GM21390 (cell line): Measurements from ENCODE around the gene LEUTX.
"Not testable (repeated sequence)": the region's sequence is repeated elsewhere in the genome, so short reads cannot be mapped to it uniquely, and the experiment has no call there.

Experiments
- ATAC-seq: cut with Tn5 transposase; IDR thresholded peaks from one replicate; pipeline ENCODE4 v1.9.1; 2021; ENCODE audit not compliant: unreplicated experiment

Gene LEUTX

GRCh38 chr19:39768786-39769185, 9.9 kb upstream of the LEUTX start:
- no peak for ATAC-seq

GRCh38 chr19:39780894-39781293, 2.2 kb downstream of the LEUTX start:
- no peak for ATAC-seq

GRCh38 chr19:39788244-39788643, 9.6 kb downstream of the LEUTX start:
- no peak for ATAC-seq

- peak; percentile 64 for ATAC-seq
Observed at GRCh38 chr19:39792999-39793546, 14.4 kb downstream of the LEUTX start.

- no peak for ATAC-seq
Observed at GRCh38 chr19:39795001-39795400, 16.3 kb downstream of the LEUTX start.

- ATAC-seq, result no peak
Observed at GRCh38 chr19:39796000-39796498, 17.4 kb downstream of the LEUTX start.

- ATAC-seq, result no peak
Observed at GRCh38 chr19:39797083-39797482, 18.4 kb downstream of the LEUTX start.

GRCh38 chr19:39802958-39803357, 24.3 kb downstream of the LEUTX start:
- no peak for ATAC-seq

GRCh38 chr19:39805104-39805503, 26.4 kb downstream of the LEUTX start:
- ATAC-seq, result no peak

- ATAC-seq, result no peak
Observed at GRCh38 chr19:39807846-39808364, 29.3 kb downstream of the LEUTX start.

GRCh38 chr19:39808688-39809087, 30.0 kb downstream of the LEUTX start:
- ATAC-seq, result not testable (repeated sequence)

- ATAC-seq, result no peak
Observed at GRCh38 chr19:39809368-39809767, 30.7 kb downstream of the LEUTX start.

- ATAC-seq, result no peak
Observed at GRCh38 chr19:39810424-39810823, 31.8 kb downstream of the LEUTX start.

- ATAC-seq, result no peak
Observed at GRCh38 chr19:39811064-39811463, 32.4 kb downstream of the LEUTX start.

- no peak for ATAC-seq
Observed at GRCh38 chr19:39813264-39813993, 34.8 kb downstream of the LEUTX start.

- not testable (repeated sequence) for ATAC-seq
Observed at GRCh38 chr19:39814111-39814510, 35.5 kb downstream of the LEUTX start.

- no peak for ATAC-seq
Observed at GRCh38 chr19:39814595-39814994, 35.9 kb downstream of the LEUTX start.

GRCh38 chr19:39816287-39817048, 37.8 kb downstream of the LEUTX start:
- no peak for ATAC-seq

- ATAC-seq, result no peak
Observed at GRCh38 chr19:39817888-39818561, 39.4 kb downstream of the LEUTX start.

GRCh38 chr19:39818626-39819097, 40.0 kb downstream of the LEUTX start:
- no peak for ATAC-seq

GRCh38 chr19:39819786-39820185, 41.1 kb downstream of the LEUTX start:
- ATAC-seq, result no peak
